ENCODE data around the gene PLEKHJ1.

GRCh38 chr19:2266183-2266993 is 30.3 kb upstream of the PLEKHJ1 start:
- TF ChIP-seq CTCF (IDR thresholded peaks at IDR 0.05; ENCODE audit: insufficient read depth, low read depth, low read length) (no peak), EZH2 (IDR thresholded peaks at IDR 0.05; ENCODE audit: insufficient read depth, low read length) (no peak)

Data from astrocyte (in vitro differentiated cells and primary cell).